K562 (cell line): Measurements from ENCODE around the gene LCE1E. TPM values are rescaled to one million over a fixed set of nuclear protein-coding genes. Genes with fewer than 3 reads are reported as not detected.

Source experiments
- ATAC-seq: fragments of 200-7000 bp; cut with Tn5 transposase; 3 replicates; pipeline ENCODE4 v1.9.1; 2020; ENCODE audit warnings: moderate library complexity
- BruUV-seq: library from RNA; stranded (reverse); fragments of 400-500 nt; replicated peaks from 2 replicates; lab custom pipeline; 2021; lab: Mats Ljungman, UMichigan
- CTCF ChIA-PET: fragments of 300-600 bp; formaldehyde crosslinking; extraction: SDS; loops from one replicate; lab custom pipeline; 2021; ENCODE audit warnings: low intra/inter-chr PET ratio; lab: Yijun Ruan, JAX
- POLR2A ChIA-PET: fragments of 300-600, 350-650 bp; sonication (Branson Sonifier 250); formaldehyde crosslinking; extraction: SDS; loops from one replicate; lab custom pipeline; 2021; ENCODE audit warnings: antibody characterized with exemption, inconsistent platforms; lab: Yijun Ruan, JAX
- DNase-seq, 4 experiments: peaks; one replicate each; pipeline versions ENCODE4 v3.0.0 to v3.0.0-alpha.2; 2011 to 2018; ENCODE audit warnings: low spot score in 3 of 4, mixed read lengths in 3 of 4; ENCODE audit errors: extremely low read depth in 1 of 4
- FAIRE-seq: peaks from 2 replicates; lab custom pipeline; 2011; peaks lifted over from hg19 to GRCh38; lab: Jason Lieb, UNC
- H2AFZ ChIP-seq: 2 replicates; pipeline ENCODE4 v1.6.0; 2011; ENCODE audit warnings: low read depth, low read length, control low read depth, inconsistent platforms
- H3K27ac ChIP-seq: fragments of 200-600 bp; 3 replicates; pipeline ENCODE4 v1.8.0; 2011; ENCODE audit warnings: low read depth, mild to moderate bottlenecking, control low read depth, inconsistent platforms, low read length, moderate library complexity, mixed read lengths; ENCODE audit errors: extremely low read depth
- H3K27me3 ChIP-seq, 2 experiments: fragments of 300-600 bp in 1 of 2; 2 replicates in 1 of 2; 3 replicates in 1 of 2; pipeline versions ENCODE4 v1.6.0 to v1.8.0; 2011; ENCODE audit warnings: inconsistent platforms in 2 of 2, low read length in 2 of 2, mild to moderate bottlenecking in 1 of 2, mixed read lengths in 1 of 2, moderate library complexity in 1 of 2; ENCODE audit not compliant: control insufficient read depth in 2 of 2, insufficient read depth in 2 of 2
- H3K36me3 ChIP-seq: fragments of 300-600 bp; 3 replicates; pipeline ENCODE4 v1.8.0; 2011; ENCODE audit warnings: mild to moderate bottlenecking, low read length, inconsistent platforms; ENCODE audit not compliant: control insufficient read depth, insufficient read depth
- H3K4me1 ChIP-seq, 2 experiments: fragments of 200-600 bp in 1 of 2; replicated peaks in 1 of 2; 2 replicates in 1 of 2; 3 replicates in 1 of 2; pipeline versions ENCODE4 v1.5.1 to v1.8.0; 2011; ENCODE audit warnings: inconsistent platforms in 2 of 2, low read length in 2 of 2, mild to moderate bottlenecking in 1 of 2, mixed read lengths in 1 of 2, moderate library complexity in 1 of 2; ENCODE audit not compliant: control insufficient read depth in 2 of 2, insufficient read depth in 2 of 2
- H3K4me2 ChIP-seq: 2 replicates; pipeline ENCODE4 v1.6.1; 2011; ENCODE audit warnings: low read length, control low read depth, inconsistent platforms, mixed read lengths; ENCODE audit not compliant: insufficient read depth
- H3K4me3 ChIP-seq: fragments of 200-600 bp; sonication (generic), shearing (Covaris generic); 2 replicates; pipeline ENCODE4 v1.5.1; 2016; ENCODE audit warnings: control low read depth, inconsistent platforms
- H3K79me2 ChIP-seq: fragments of 200-600 bp; 3 replicates; pipeline ENCODE4 v1.8.0; 2011; ENCODE audit warnings: low read length, inconsistent platforms; ENCODE audit not compliant: control insufficient read depth, insufficient read depth
- H3K9ac ChIP-seq, 2 experiments: 2 replicates each; pipeline versions ENCODE4 v1.6.0 to v1.6.1; 2011; ENCODE audit warnings: low read depth in 2 of 2, low read length in 2 of 2, control low read depth in 1 of 2, inconsistent platforms in 1 of 2, mild to moderate bottlenecking in 1 of 2, mixed read lengths in 1 of 2; ENCODE audit not compliant: insufficient read depth in 1 of 2
- H3K9me1 ChIP-seq: one replicate; pipeline ENCODE4 v1.6.0; 2011; ENCODE audit warnings: inconsistent platforms, mild to moderate bottlenecking, low read length, moderate library complexity; ENCODE audit not compliant: control insufficient read depth, insufficient read depth
- H3K9me3 ChIP-seq: replicated peaks from 2 replicates; pipeline ENCODE4 v1.5.1; 2011; ENCODE audit warnings: low read depth, low read length, inconsistent platforms; ENCODE audit not compliant: control insufficient read depth, insufficient read depth
- H4K20me1 ChIP-seq: replicated peaks from 2 replicates; pipeline ENCODE4 v1.6.1; 2011; ENCODE audit warnings: low read length, inconsistent platforms, mixed read lengths; ENCODE audit not compliant: control insufficient read depth, insufficient read depth
- CHCHD3 ChIP-seq: fragments of 250-450 bp; sonication (Bioruptor Pico); IDR thresholded peaks from 2 replicates; pipeline ENCODE4 v2.1.2; 2022; ENCODE audit warnings: mild to moderate bottlenecking
- CXXC5 ChIP-seq: fragments of 250-450 bp; sonication (Bioruptor Pico); IDR thresholded peaks from 2 replicates; pipeline ENCODE4 v1.8.0; 2022; ENCODE audit warnings: inconsistent platforms, mild to moderate bottlenecking, moderate library complexity
- FOXP4 ChIP-seq: sonication (generic); formaldehyde crosslinking; IDR thresholded peaks from 2 replicates; pipeline ENCODE4 v1.8.0; 2022; ENCODE audit warnings: mild to moderate bottlenecking, missing genetic modification reagents, borderline replicate concordance
- ILK ChIP-seq: fragments of 450-650 bp; IDR thresholded peaks from 2 replicates; pipeline ENCODE4 v1.6.1; 2016; ENCODE audit warnings: missing genetic modification characterization, low read depth, mild to moderate bottlenecking, missing compliant biosample characterization, moderate library complexity, borderline replicate concordance
- JUN ChIP-seq, 2 experiments: sonication (generic) in 1 of 2; formaldehyde crosslinking in 1 of 2; IDR thresholded peaks; 2 replicates each; pipeline versions ENCODE4 v1.6.1 to v1.8.0; 2012 to 2022; ENCODE audit warnings: borderline replicate concordance in 2 of 2, mild to moderate bottlenecking in 2 of 2, improper control_type of control experiment in 1 of 2, low read depth in 1 of 2, low read length in 1 of 2, missing genetic modification reagents in 1 of 2
- RBBP5 ChIP-seq: fragments of 200-600 bp; sonication (generic); IDR thresholded peaks from 2 replicates; pipeline ENCODE4 v1.6.1; 2012; ENCODE audit warnings: borderline replicate concordance, mild to moderate bottlenecking, low read length, control low read depth, inconsistent platforms; ENCODE audit not compliant: insufficient read depth, poor library complexity, severe bottlenecking
- XRCC4 ChIP-seq: IDR thresholded peaks from one replicate; pipeline ENCODE4 v1.6.1; 2011; ENCODE audit not compliant: insufficient read depth, insufficient read length; ENCODE audit errors: extremely low read depth
- ZBTB1 ChIP-seq: sonication (generic); formaldehyde crosslinking; IDR thresholded peaks from 2 replicates; pipeline ENCODE4 v1.8.1; 2023; ENCODE audit warnings: missing genetic modification reagents, low read depth, mild to moderate bottlenecking, borderline replicate concordance
- ZBTB7A ChIP-seq: IDR thresholded peaks from 2 replicates; pipeline ENCODE4 v1.6.1; 2011; ENCODE audit warnings: low read depth, mild to moderate bottlenecking, low read length, moderate library complexity, borderline replicate concordance; ENCODE audit not compliant: control insufficient read depth
- ZNF696 ChIP-seq: fragments of 250-450 bp; sonication (Bioruptor Pico); conservative IDR thresholded peaks from 2 replicates; pipeline ENCODE4 v1.4.0; 2020; ENCODE audit warnings: mild to moderate bottlenecking, moderate library complexity
- WGBS: fragments of 100-300 bp; shearing (Covaris generic); methylation state at CpG from one replicate; pipeline ENCODE4 v1.1.6; 2016; ENCODE audit warnings: low coverage, mixed read lengths; ENCODE audit not compliant: insufficient coverage; ENCODE audit errors: missing lambda C conversion rate; 5-methylcytosine and 5-hydroxymethylcytosine counted together
- in situ Hi-C: fragments of 300-500 bp; cut with MboI; formaldehyde crosslinking; loops from 4 replicates; pipeline ENCODE4 v1.15.0; 2018; ENCODE audit warnings: inconsistent platforms, mixed read lengths
- intact Hi-C: fragments of 100-400 bp; cut with micrococcal nuclease; formaldehyde crosslinking; loops from 2 replicates; pipeline ENCODE4 v1.14.2; 2022
- polyA plus RNA-seq, 8 experiments: library from polyadenylated mRNA; depleted of rRNA in 4 of 8; stranded (reverse) in 5 of 8; unstranded in 3 of 8; fragments of >200 nt; fragmentation: Nextera tagmentation in 2 of 8; fragmentation: Illumina TruSeq in 1 of 8; extraction: Ambion mirVana in 2 of 8; extraction: Trizol in 1 of 8; gene quantifications; 2 replicates each; pipeline versions ENCODE4 v1.2.1 to v1.2.3, GENCODE V29; 2011 to 2014; ENCODE audit warnings: inconsistent platforms in 1 of 8, missing spikeins in 1 of 8
- total RNA-seq, 7 experiments: library from RNA; depleted of rRNA in 6 of 7; stranded (reverse); fragments of >200 nt in 6 of 7; fragmentation: Illumina TruSeq in 2 of 7; extraction: Trizol in 2 of 7; gene quantifications; 2 replicates each; pipeline versions ENCODE4 v1.2.1 to v1.2.3, GENCODE V29; 2011 to 2021; ENCODE audit warnings: low replicate concordance in 1 of 7

LCE1E gene
- total and polyA plus RNA-seq, 9 of the 15 experiments (the other 6 are each of a cell fraction or from before 2014, with no cell fraction given) = not detected

DNA sequence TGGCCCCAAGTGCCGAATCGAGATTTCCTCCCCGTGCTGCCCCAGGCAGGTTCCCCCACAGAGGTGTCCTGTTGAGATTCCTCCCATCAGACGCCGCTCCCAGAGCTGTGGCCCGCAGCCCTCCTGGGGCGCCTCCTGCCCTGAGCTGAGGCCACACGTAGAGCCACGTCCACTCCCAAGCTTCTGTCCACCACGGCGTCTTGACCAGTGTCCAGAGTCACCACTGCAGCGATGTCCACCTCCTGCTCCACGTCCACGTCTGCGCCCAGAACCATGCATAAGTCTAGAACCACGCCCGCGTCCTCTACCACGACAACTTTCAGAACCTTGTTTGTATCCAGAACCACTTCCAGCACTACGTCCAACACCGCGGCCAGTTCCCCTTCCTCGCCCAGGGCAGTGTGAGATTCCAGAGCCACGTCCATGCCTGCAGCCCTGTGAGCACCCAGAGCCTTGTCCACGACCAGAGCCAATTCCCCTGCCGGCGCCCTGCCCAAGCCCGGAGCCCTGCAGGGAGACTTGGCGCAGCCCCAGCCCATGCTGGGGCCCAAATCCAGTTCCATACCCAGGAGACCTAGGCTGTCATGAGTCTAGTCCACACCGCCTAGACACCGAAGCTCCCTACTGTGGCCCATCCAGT lies 25.4 kb upstream of the LCE1E start (continued):
- TF ChIP-seq FOXP4 (CRISPR knock-in tag) = no peak
- TF ChIP-seq CHCHD3 (CRISPR knock-in tag) = no peak

GRCh38 chr1:152761609-152762213 lies 24.3 kb upstream of the LCE1E start:
- ATAC-seq = no peak
- no peak overlapping the region for H2AFZ ChIP-seq
- no peaks in the 10 kb centered on the region for H3K9me3 ChIP-seq
- no peak for TF ChIP-seq JUN (IDR thresholded peaks at IDR 0.05; ENCODE audit: borderline replicate concordance, low read depth, low read length)
- no peak for TF ChIP-seq JUN (CRISPR knock-in tag; IDR thresholded peaks at IDR 0.05; ENCODE audit: borderline replicate concordance)
- TF ChIP-seq ILK (tag) = no peak
- TF ChIP-seq CXXC5 (CRISPR knock-in tag) = no peak
- TF ChIP-seq ZBTB1 (CRISPR knock-in tag) = no peak
- TF ChIP-seq XRCC4 = no peak
- TF ChIP-seq RBBP5 = no peak
- no peak for TF ChIP-seq ZNF696 (CRISPR knock-in tag)
- TF ChIP-seq ZBTB7A = no peak
- TF ChIP-seq, all 486 proteins: peak for 0
- Histone ChIP-seq H4K20me1 (peaks cover 3% of the 10 kb centered on the region; the same call in 1 of the 2 replicates), H3K27me3 (peaks cover 0 to 19% of the 10 kb centered on the region in 2 experiments; a peak in 2 of 5 replicates), H3K9me1 (no peaks in the 10 kb centered on the region), H3K27ac (no peak overlapping the region), H3K4me2 (no peak overlapping the region), H3K4me3 (no peak overlapping the region), H3K79me2 (no peaks in the 10 kb centered on the region), H3K9ac (no peak overlapping the region), H3K36me3 (no peaks in the 10 kb centered on the region), H3K4me1 (no peaks in the 10 kb centered on the region; a peak in 1 of 5 replicates)
- FAIRE-seq (no peak), DNase-seq (no peak)
- intact Hi-C loops = no loop called here
- ChIA-PET POLR2A (no interaction called here), CTCF (no interaction called here)
- no TSS peak for BruUV-seq
- 0% methylated on average over 3 of the region's 3 CpGs for WGBS
- in situ Hi-C loops = no loop called here
